Measurements from ENCODE around the gene SMAD1. TPM values are rescaled to one million over a fixed set of nuclear protein-coding genes. Genes with fewer than 3 reads are reported as not detected.

SMAD1 gene
- total RNA-seq, 2 experiments from 2014 or later = 9.7 to 11.5 TPM

DNA sequence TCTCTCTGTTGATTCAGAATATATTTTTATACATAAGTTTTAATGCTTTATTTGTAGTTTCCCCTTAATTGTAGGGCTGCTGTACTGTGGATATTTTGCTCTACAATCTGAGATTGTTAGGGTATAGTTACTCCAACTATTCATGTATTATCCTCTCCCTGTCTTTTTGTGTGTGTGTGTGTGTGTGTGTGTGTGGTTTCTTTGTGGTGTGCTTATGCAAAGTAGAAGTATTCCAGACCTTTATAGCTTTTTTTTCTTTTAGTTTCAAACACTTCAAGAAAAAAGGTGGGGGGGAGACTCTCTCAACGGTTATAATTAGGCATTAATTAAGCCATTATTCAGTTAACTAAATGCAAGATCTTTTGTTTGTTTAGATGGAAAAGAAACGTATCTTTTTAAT is 6.7 kb downstream of the SMAD1 start:
- Mint-ChIP-seq H3K36me3 (ENCODE audit: low read depth) (no peaks in the 10 kb centered on the region), H3K27ac (no peak overlapping the region), H3K9me3 (no peaks in the 10 kb centered on the region), H3K27me3 (no peaks in the 10 kb centered on the region), H3K4me1 (ENCODE audit: low read depth) (peaks cover 6% of the 10 kb centered on the region), H3K4me3 (peak overlapping the region; percentile 73)
- CTCF ChIA-PET = interaction anchor here (1.2 kb wide), 1 partner anchor 10 kb away, joined by 4 read pairs; no protein-coding TSS in a partner anchor
- Histone ChIP-seq H3K36me3 (ENCODE audit: insufficient read depth, low read length) (no peaks in the 10 kb centered on the region), H3K27ac (ENCODE audit: low read depth in 1 of 2, low read length in 2 of 2) (no peak overlapping the region), H3K27me3 (ENCODE audit: control insufficient read depth in 1 of 2, insufficient read depth in 2 of 2, low read length in 2 of 2) (no peaks in the 10 kb centered on the region), H3K9me3 (ENCODE audit: control insufficient read depth in 1 of 2, insufficient read depth in 1 of 2, low read length in 2 of 2) (no peaks in the 10 kb centered on the region), H3K4me3 (ENCODE audit: low read length) (no peak overlapping the region), H3K4me1 (ENCODE audit: insufficient read depth, low read length) (no peaks in the 10 kb centered on the region)
- DNase-seq (no peak), ATAC-seq (ENCODE audit: poor library complexity) (no peak)
- TF ChIP-seq, protein P1, sequence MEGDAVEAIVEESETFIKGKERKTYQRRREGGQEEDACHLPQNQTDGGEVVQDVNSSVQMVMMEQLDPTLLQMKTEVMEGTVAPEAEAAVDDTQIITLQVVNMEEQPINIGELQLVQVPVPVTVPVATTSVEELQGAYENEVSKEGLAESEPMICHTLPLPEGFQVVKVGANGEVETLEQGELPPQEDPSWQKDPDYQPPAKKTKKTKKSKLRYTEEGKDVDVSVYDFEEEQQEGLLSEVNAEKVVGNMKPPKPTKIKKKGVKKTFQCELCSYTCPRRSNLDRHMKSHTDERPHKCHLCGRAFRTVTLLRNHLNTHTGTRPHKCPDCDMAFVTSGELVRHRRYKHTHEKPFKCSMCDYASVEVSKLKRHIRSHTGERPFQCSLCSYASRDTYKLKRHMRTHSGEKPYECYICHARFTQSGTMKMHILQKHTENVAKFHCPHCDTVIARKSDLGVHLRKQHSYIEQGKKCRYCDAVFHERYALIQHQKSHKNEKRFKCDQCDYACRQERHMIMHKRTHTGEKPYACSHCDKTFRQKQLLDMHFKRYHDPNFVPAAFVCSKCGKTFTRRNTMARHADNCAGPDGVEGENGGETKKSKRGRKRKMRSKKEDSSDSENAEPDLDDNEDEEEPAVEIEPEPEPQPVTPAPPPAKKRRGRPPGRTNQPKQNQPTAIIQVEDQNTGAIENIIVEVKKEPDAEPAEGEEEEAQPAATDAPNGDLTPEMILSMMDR (IDR thresholded peaks at IDR 0.05) = no peak
- intact Hi-C loops (cut with DNase I, micrococcal nuclease) = loop anchor here in 1 of 2 experiments (5.0 to 10.0 kb wide), 2 partner anchors 306 to 686 kb away; partner anchors contain the start of genes LSM6 and OTUD4
- POLR2A ChIA-PET = interaction anchor here (1.6 kb wide), 1 partner anchor 390 kb away, joined by 6 read pairs; the partner anchor contains the start of genes ABCE1 and ANAPC10

- peaks cover 14% of the 10 kb centered on the region for H3K4me1 Mint-ChIP-seq (ENCODE audit: low read depth)
- H3K4me3 Mint-ChIP-seq = no peak overlapping the region
- no peaks in the 10 kb centered on the region for H3K36me3 Mint-ChIP-seq (ENCODE audit: low read depth)
- H3K9me3 Mint-ChIP-seq = no peaks in the 10 kb centered on the region
- intact Hi-C loops (cut with DNase I, micrococcal nuclease) = loop anchor here in 1 of 2 experiments (5.0 to 10.0 kb wide), 2 partner anchors 307 to 685 kb away; partner anchors contain the start of genes LSM6 and OTUD4
- H3K27ac ChIP-seq (ENCODE audit: low read depth in 1 of 2, low read length in 2 of 2) = no peak overlapping the region
- ATAC-seq (ENCODE audit: poor library complexity) (no peak), DNase-seq (no peak)
- no peaks in the 10 kb centered on the region for H3K4me1 ChIP-seq (ENCODE audit: insufficient read depth, low read length)
- no peak overlapping the region for H3K4me3 ChIP-seq (ENCODE audit: low read length)
- ChIA-PET CTCF (no interaction called here), POLR2A (no interaction called here)
- H3K27ac Mint-ChIP-seq = no peak overlapping the region
- TF ChIP-seq, protein P1 (IDR thresholded peaks at IDR 0.05) = no peak
- H3K36me3 ChIP-seq (ENCODE audit: insufficient read depth, low read length) = no peaks in the 10 kb centered on the region
- H3K27me3 ChIP-seq (ENCODE audit: control insufficient read depth in 1 of 2, insufficient read depth in 2 of 2, low read length in 2 of 2) = no peaks in the 10 kb centered on the region
- no peaks in the 10 kb centered on the region for H3K27me3 Mint-ChIP-seq
- no peaks in the 10 kb centered on the region for H3K9me3 ChIP-seq (ENCODE audit: control insufficient read depth in 1 of 2, insufficient read depth in 1 of 2, low read length in 2 of 2)
Observed at GRCh38 chr4:145489556-145489955, 7.9 kb downstream of the SMAD1 start.

- no peaks in the 10 kb centered on the region for H3K4me1 ChIP-seq (ENCODE audit: insufficient read depth, low read length)
- no peaks in the 10 kb centered on the region for H3K9me3 ChIP-seq (ENCODE audit: control insufficient read depth in 1 of 2, insufficient read depth in 1 of 2, low read length in 2 of 2)
- no peaks in the 10 kb centered on the region for H3K27me3 ChIP-seq (ENCODE audit: control insufficient read depth in 1 of 2, insufficient read depth in 2 of 2, low read length in 2 of 2)
- ChIA-PET CTCF (no interaction called here), POLR2A (no interaction called here)
- no peaks in the 10 kb centered on the region for H3K9me3 Mint-ChIP-seq
- no peak for ATAC-seq (ENCODE audit: poor library complexity)
- no peak overlapping the region for H3K4me3 ChIP-seq (ENCODE audit: low read length)
- TF ChIP-seq, protein P1 (IDR thresholded peaks at IDR 0.05) = no peak
- H3K4me1 Mint-ChIP-seq (ENCODE audit: low read depth) = peaks cover 22% of the 10 kb centered on the region
- no peak overlapping the region for H3K27ac ChIP-seq (ENCODE audit: low read depth in 1 of 2, low read length in 2 of 2)
- no peak for DNase-seq
- H3K4me3 Mint-ChIP-seq = no peak overlapping the region
- no peaks in the 10 kb centered on the region for H3K36me3 Mint-ChIP-seq (ENCODE audit: low read depth)
- H3K36me3 ChIP-seq (ENCODE audit: insufficient read depth, low read length) = no peaks in the 10 kb centered on the region
- intact Hi-C loops (cut with DNase I, micrococcal nuclease) = no loop called here
- no peak overlapping the region for H3K27ac Mint-ChIP-seq
- no peaks in the 10 kb centered on the region for H3K27me3 Mint-ChIP-seq
Observed at GRCh38 chr4:145490361-145490760, 8.7 kb downstream of the SMAD1 start.
